HepG2 (cell line): Measurements from ENCODE around the gene CYLD. TPM values are rescaled to one million over a fixed set of nuclear protein-coding genes. Genes with fewer than 3 reads are reported as not detected.

Experiments
- BCL6 ChIP-seq: IDR thresholded peaks from 2 replicates; pipeline ENCODE4 v1.6.1; 2016; ENCODE audit warnings: missing genetic modification reagents, missing compliant biosample characterization
- FOXM1 ChIP-seq: sonication (generic); formaldehyde crosslinking; IDR thresholded peaks from 2 replicates; pipeline ENCODE4 v1.5.0; 2020; ENCODE audit warnings: missing genetic modification reagents
- MTF1 ChIP-seq: sonication (generic); formaldehyde crosslinking; IDR thresholded peaks from 2 replicates; pipeline ENCODE4 v1.5.0; 2020; ENCODE audit warnings: missing genetic modification reagents
- REL ChIP-seq: sonication (generic); formaldehyde crosslinking; conservative IDR thresholded peaks from 2 replicates; pipeline ENCODE4 v1.8.0; 2022; ENCODE audit warnings: mild to moderate bottlenecking, missing genetic modification reagents, moderate library complexity
- RELA ChIP-seq: sonication (generic); formaldehyde crosslinking; IDR thresholded peaks from 2 replicates; pipeline ENCODE4 v1.4.0; 2020; ENCODE audit warnings: missing genetic modification reagents
- RFX3 ChIP-seq: IDR thresholded peaks from 2 replicates; pipeline ENCODE4 v1.6.1; 2016; ENCODE audit warnings: missing biosample characterization, missing genetic modification reagents
- SP1 ChIP-seq, 2 experiments: fragments of 450-650 bp in 1 of 2; sonication (generic) in 1 of 2; formaldehyde crosslinking in 1 of 2; IDR thresholded peaks; 2 replicates each; pipeline versions ENCODE4 v1.4.0 to v1.6.1; 2016 to 2020; ENCODE audit warnings: missing genetic modification reagents in 1 of 2
- TCF12 ChIP-seq, 2 experiments: fragments of 450-650 bp in 1 of 2; sonication (generic) in 1 of 2; formaldehyde crosslinking in 1 of 2; IDR thresholded peaks; 2 replicates each; pipeline versions ENCODE4 v1.6.1 to v1.8.0; 2017 to 2022; ENCODE audit warnings: antibody characterized with exemption in 1 of 2, mild to moderate bottlenecking in 1 of 2, missing genetic modification reagents in 1 of 2, moderate library complexity in 1 of 2
- ZFP41 ChIP-seq: sonication (generic); formaldehyde crosslinking; IDR thresholded peaks from 2 replicates; pipeline ENCODE4 v1.4.0; 2020; ENCODE audit warnings: mild to moderate bottlenecking, missing genetic modification reagents, borderline replicate concordance
- ZNF17 ChIP-seq: sonication (generic); formaldehyde crosslinking; IDR thresholded peaks from 2 replicates; pipeline ENCODE4 v1.5.0; 2020; ENCODE audit warnings: mild to moderate bottlenecking, missing genetic modification reagents
- ZNF235 ChIP-seq: sonication (generic); formaldehyde crosslinking; IDR thresholded peaks from 2 replicates; pipeline ENCODE4 v1.8.1; 2023; ENCODE audit warnings: mild to moderate bottlenecking, missing genetic modification reagents, borderline replicate concordance
- polyA plus RNA-seq, 8 experiments: library from polyadenylated mRNA; depleted of rRNA in 3 of 8; stranded (reverse) in 7 of 8; unstranded in 1 of 8; fragments of >200 nt; fragmentation: Illumina TruSeq in 4 of 8; extraction: Trizol in 4 of 8; gene quantifications; 2 replicates each; pipeline versions ENCODE4 v1.2.1 to v1.2.3, GENCODE V29; 2011 to 2016; ENCODE audit warnings: low read depth in 4 of 8, missing spikeins in 1 of 8, mixed read lengths in 1 of 8; ENCODE audit not compliant: insufficient read depth in 1 of 8
- total RNA-seq, 5 experiments: library from RNA; depleted of rRNA; stranded (reverse); fragments of >200 nt; fragmentation: Illumina TruSeq; extraction: Trizol; gene quantifications; 2 replicates each; pipeline ENCODE4 v1.2.3, GENCODE V29; 2016; ENCODE audit warnings: low read depth in 1 of 5
- TF ChIP-seq, protein P1 (sequence below): sonication (generic); formaldehyde crosslinking; IDR thresholded peaks from 2 replicates; pipeline ENCODE4 v1.4.0; 2020; ENCODE audit warnings: mild to moderate bottlenecking, missing genetic modification reagents, borderline replicate concordance
- TF ChIP-seq, protein P2 (sequence below): IDR thresholded peaks from 2 replicates; pipeline ENCODE4 v1.6.1; 2016; ENCODE audit warnings: low read depth, missing genetic modification reagents, missing compliant biosample characterization
- TF ChIP-seq, protein P3 (sequence below): sonication (generic); formaldehyde crosslinking; IDR thresholded peaks from 2 replicates; pipeline ENCODE4 v1.5.0; 2020; ENCODE audit warnings: missing genetic modification reagents, mild to moderate bottlenecking, borderline replicate concordance
- TF ChIP-seq, protein P4 (sequence below): sonication (generic); formaldehyde crosslinking; IDR thresholded peaks from 2 replicates; pipeline ENCODE4 v1.4.0; 2020; ENCODE audit warnings: missing genetic modification reagents

Gene CYLD
- total and polyA plus RNA-seq, 2 of the 13 experiments (the other 11 are each of a cell fraction or from before 2014, with no cell fraction given): 6.1 to 11.4 TPM

DNA sequence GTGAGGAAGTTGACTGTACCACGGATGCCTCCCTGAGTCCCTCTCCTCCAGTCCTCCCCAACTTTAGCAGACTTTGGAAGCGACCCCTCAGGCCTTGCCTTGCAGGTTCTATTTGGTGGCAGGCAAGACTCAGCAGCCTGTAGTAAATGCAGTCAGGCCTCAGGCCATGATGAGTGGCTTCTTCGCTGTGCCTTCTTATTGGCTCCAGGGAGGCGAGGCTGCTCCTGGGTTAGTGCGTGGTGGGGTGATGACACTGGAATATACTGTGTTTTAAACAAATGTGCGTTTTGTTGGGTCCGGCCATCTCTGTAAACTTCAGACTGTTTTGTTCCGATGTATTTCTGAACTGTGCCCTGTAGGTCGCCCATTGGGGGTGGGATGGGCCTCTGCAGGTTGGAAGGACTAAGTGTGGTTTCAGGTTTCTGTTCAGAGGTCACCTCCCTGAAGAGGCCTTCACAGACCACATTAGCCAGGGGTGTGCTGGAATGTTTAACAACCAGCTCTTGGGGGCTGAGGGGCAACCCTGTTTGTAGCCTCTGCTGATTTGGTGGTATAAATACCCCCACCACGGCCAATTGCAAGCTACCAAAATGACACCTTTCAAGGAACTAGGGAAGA lies 62.5 kb downstream of the CYLD start (continued):
- TF ChIP-seq, protein P1, sequence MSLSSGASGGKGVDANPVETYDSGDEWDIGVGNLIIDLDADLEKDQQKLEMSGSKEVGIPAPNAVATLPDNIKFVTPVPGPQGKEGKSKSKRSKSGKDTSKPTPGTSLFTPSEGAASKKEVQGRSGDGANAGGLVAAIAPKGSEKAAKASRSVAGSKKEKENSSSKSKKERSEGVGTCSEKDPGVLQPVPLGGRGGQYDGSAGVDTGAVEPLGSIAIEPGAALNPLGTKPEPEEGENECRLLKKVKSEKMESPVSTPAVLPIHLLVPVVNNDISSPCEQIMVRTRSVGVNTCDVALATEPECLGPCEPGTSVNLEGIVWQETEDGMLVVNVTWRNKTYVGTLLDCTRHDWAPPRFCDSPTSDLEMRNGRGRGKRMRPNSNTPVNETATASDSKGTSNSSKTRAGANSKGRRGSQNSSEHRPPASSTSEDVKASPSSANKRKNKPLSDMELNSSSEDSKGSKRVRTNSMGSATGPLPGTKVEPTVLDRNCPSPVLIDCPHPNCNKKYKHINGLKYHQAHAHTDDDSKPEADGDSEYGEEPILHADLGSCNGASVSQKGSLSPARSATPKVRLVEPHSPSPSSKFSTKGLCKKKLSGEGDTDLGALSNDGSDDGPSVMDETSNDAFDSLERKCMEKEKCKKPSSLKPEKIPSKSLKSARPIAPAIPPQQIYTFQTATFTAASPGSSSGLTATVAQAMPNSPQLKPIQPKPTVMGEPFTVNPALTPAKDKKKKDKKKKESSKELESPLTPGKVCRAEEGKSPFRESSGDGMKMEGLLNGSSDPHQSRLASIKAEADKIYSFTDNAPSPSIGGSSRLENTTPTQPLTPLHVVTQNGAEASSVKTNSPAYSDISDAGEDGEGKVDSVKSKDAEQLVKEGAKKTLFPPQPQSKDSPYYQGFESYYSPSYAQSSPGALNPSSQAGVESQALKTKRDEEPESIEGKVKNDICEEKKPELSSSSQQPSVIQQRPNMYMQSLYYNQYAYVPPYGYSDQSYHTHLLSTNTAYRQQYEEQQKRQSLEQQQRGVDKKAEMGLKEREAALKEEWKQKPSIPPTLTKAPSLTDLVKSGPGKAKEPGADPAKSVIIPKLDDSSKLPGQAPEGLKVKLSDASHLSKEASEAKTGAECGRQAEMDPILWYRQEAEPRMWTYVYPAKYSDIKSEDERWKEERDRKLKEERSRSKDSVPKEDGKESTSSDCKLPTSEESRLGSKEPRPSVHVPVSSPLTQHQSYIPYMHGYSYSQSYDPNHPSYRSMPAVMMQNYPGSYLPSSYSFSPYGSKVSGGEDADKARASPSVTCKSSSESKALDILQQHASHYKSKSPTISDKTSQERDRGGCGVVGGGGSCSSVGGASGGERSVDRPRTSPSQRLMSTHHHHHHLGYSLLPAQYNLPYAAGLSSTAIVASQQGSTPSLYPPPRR (CRISPR knock-in tag): peak; percentile 36; the same call in 1 of the 2 replicates
- TF ChIP-seq, protein P2, sequence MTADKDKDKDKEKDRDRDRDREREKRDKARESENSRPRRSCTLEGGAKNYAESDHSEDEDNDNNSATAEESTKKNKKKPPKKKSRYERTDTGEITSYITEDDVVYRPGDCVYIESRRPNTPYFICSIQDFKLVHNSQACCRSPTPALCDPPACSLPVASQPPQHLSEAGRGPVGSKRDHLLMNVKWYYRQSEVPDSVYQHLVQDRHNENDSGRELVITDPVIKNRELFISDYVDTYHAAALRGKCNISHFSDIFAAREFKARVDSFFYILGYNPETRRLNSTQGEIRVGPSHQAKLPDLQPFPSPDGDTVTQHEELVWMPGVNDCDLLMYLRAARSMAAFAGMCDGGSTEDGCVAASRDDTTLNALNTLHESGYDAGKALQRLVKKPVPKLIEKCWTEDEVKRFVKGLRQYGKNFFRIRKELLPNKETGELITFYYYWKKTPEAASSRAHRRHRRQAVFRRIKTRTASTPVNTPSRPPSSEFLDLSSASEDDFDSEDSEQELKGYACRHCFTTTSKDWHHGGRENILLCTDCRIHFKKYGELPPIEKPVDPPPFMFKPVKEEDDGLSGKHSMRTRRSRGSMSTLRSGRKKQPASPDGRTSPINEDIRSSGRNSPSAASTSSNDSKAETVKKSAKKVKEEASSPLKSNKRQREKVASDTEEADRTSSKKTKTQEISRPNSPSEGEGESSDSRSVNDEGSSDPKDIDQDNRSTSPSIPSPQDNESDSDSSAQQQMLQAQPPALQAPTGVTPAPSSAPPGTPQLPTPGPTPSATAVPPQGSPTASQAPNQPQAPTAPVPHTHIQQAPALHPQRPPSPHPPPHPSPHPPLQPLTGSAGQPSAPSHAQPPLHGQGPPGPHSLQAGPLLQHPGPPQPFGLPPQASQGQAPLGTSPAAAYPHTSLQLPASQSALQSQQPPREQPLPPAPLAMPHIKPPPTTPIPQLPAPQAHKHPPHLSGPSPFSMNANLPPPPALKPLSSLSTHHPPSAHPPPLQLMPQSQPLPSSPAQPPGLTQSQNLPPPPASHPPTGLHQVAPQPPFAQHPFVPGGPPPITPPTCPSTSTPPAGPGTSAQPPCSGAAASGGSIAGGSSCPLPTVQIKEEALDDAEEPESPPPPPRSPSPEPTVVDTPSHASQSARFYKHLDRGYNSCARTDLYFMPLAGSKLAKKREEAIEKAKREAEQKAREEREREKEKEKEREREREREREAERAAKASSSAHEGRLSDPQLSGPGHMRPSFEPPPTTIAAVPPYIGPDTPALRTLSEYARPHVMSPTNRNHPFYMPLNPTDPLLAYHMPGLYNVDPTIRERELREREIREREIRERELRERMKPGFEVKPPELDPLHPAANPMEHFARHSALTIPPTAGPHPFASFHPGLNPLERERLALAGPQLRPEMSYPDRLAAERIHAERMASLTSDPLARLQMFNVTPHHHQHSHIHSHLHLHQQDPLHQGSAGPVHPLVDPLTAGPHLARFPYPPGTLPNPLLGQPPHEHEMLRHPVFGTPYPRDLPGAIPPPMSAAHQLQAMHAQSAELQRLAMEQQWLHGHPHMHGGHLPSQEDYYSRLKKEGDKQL: no peak
- no peak for TF ChIP-seq RFX3 (CRISPR knock-in tag)
- TF ChIP-seq, protein P3, sequence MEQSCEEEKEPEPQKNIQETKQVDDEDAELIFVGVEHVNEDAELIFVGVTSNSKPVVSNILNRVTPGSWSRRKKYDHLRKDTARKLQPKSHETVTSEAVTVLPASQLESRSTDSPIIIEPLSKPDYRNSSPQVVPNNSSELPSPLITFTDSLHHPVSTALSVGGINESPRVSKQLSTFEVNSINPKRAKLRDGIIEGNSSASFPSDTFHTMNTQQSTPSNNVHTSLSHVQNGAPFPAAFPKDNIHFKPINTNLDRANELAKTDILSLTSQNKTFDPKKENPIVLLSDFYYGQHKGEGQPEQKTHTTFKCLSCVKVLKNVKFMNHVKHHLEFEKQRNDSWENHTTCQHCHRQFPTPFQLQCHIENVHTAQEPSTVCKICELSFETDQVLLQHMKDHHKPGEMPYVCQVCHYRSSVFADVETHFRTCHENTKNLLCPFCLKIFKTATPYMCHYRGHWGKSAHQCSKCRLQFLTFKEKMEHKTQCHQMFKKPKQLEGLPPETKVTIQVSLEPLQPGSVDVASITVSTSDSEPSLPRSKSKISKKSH: 0 out of 2 replicates have a peak, but pooled peaks have one; percentile 57
- TF ChIP-seq RELA (CRISPR knock-in tag): no peak
- no peak for TF ChIP-seq SP1 (IDR thresholded peaks at IDR 0.05)
- TF ChIP-seq SP1 (CRISPR knock-in tag; IDR thresholded peaks at IDR 0.05): no peak
- TF ChIP-seq MTF1: no peak
- TF ChIP-seq FOXM1 (CRISPR knock-in tag): no peak
- no peak for TF ChIP-seq TCF12 (IDR thresholded peaks at IDR 0.05)
- no peak for TF ChIP-seq TCF12 (CRISPR knock-in tag; IDR thresholded peaks at IDR 0.05)
- no peak for TF ChIP-seq ZNF235 (CRISPR knock-in tag)
- TF ChIP-seq BCL6 (CRISPR knock-in tag): no peak; the same call in 1 of the 2 replicates
- TF ChIP-seq, protein P4, sequence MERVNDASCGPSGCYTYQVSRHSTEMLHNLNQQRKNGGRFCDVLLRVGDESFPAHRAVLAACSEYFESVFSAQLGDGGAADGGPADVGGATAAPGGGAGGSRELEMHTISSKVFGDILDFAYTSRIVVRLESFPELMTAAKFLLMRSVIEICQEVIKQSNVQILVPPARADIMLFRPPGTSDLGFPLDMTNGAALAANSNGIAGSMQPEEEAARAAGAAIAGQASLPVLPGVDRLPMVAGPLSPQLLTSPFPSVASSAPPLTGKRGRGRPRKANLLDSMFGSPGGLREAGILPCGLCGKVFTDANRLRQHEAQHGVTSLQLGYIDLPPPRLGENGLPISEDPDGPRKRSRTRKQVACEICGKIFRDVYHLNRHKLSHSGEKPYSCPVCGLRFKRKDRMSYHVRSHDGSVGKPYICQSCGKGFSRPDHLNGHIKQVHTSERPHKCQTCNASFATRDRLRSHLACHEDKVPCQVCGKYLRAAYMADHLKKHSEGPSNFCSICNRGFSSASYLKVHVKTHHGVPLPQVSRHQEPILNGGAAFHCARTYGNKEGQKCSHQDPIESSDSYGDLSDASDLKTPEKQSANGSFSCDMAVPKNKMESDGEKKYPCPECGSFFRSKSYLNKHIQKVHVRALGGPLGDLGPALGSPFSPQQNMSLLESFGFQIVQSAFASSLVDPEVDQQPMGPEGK (CRISPR knock-in tag): peak; percentile 87
- TF ChIP-seq ZFP41: peak; percentile 82; the same call in 1 of the 2 replicates
- no peak for TF ChIP-seq ZNF17 (CRISPR knock-in tag)
- no peak for TF ChIP-seq REL (CRISPR knock-in tag)
